Astrocyte (in vitro differentiated cells and primary cell): Measurements from ENCODE around the gene ZNF18. TPM values are rescaled to one million over a fixed set of nuclear protein-coding genes. Genes with fewer than 3 reads are reported as not detected.
A peak's percentile ranks its signal among the peaks of the same experiment; 100 is the strongest.

Source experiments
- DNase-seq: peaks from one replicate; pipeline ENCODE4 v3.0.0-alpha.2; 2010; ENCODE audit warnings: low read depth
- FAIRE-seq: peaks from 2 replicates; lab custom pipeline; 2011; peaks lifted over from hg19 to GRCh38; lab: Jason Lieb, UNC
- H2AFZ ChIP-seq: 2 replicates; pipeline ENCODE4 v1.6.0; 2012; ENCODE audit warnings: low read depth, low read length, inconsistent platforms
- H3K27ac ChIP-seq: 2 replicates; pipeline ENCODE4 v1.5.1; 2011; ENCODE audit warnings: low read depth, low read length, inconsistent platforms
- H3K27me3 ChIP-seq: 2 replicates; pipeline ENCODE4 v1.6.0; 2011; ENCODE audit warnings: low read length, inconsistent platforms; ENCODE audit not compliant: insufficient read depth
- H3K36me3 ChIP-seq: 2 replicates; pipeline ENCODE4 v1.5.1; 2011; ENCODE audit warnings: low read length, inconsistent platforms; ENCODE audit not compliant: insufficient read depth
- H3K4me1 ChIP-seq: 2 replicates; pipeline ENCODE4 v1.5.1; 2011; ENCODE audit warnings: low read length, inconsistent platforms; ENCODE audit not compliant: insufficient read depth
- H3K4me2 ChIP-seq: 2 replicates; pipeline ENCODE4 v1.6.0; 2012; ENCODE audit warnings: low read length, inconsistent platforms
- H3K4me3 ChIP-seq: 2 replicates; pipeline ENCODE4 v1.5.1; 2011; ENCODE audit warnings: low read depth, mild to moderate bottlenecking, low read length, inconsistent platforms; ENCODE audit not compliant: insufficient read depth
- H3K79me2 ChIP-seq: 2 replicates; pipeline ENCODE4 v1.6.0; 2012; ENCODE audit warnings: mild to moderate bottlenecking, low read length, inconsistent platforms; ENCODE audit not compliant: insufficient read depth
- H3K9ac ChIP-seq: 2 replicates; pipeline ENCODE4 v1.6.0; 2012; ENCODE audit warnings: mild to moderate bottlenecking, low read length, inconsistent platforms
- H3K9me3 ChIP-seq: 2 replicates; pipeline ENCODE4 v1.5.1; 2012; ENCODE audit warnings: low read depth, mild to moderate bottlenecking, low read length, inconsistent platforms; ENCODE audit not compliant: insufficient read depth
- H4K20me1 ChIP-seq: 2 replicates; pipeline ENCODE4 v1.6.0; 2012; ENCODE audit warnings: low read length, inconsistent platforms; ENCODE audit not compliant: insufficient read depth
- H3K27ac Mint-ChIP-seq: one replicate; pipeline ENCODE4 v1.8.0; 2021; ENCODE audit warnings: mild to moderate bottlenecking, mixed read lengths; ENCODE audit not compliant: unreplicated experiment
- H3K27me3 Mint-ChIP-seq: one replicate; pipeline ENCODE4 v1.8.0; 2021; ENCODE audit warnings: low read depth, mixed read lengths; ENCODE audit not compliant: unreplicated experiment
- H3K36me3 Mint-ChIP-seq: one replicate; pipeline ENCODE4 v1.8.0; 2021; ENCODE audit warnings: low read depth, mixed read lengths; ENCODE audit not compliant: unreplicated experiment
- H3K4me1 Mint-ChIP-seq: one replicate; pipeline ENCODE4 v1.8.0; 2021; ENCODE audit warnings: low read depth, mixed read lengths; ENCODE audit not compliant: unreplicated experiment
- H3K4me3 Mint-ChIP-seq: one replicate; pipeline ENCODE4 v1.8.0; 2021; ENCODE audit warnings: mild to moderate bottlenecking, moderate library complexity, mixed read lengths; ENCODE audit not compliant: unreplicated experiment
- H3K9me3 Mint-ChIP-seq: one replicate; pipeline ENCODE4 v1.8.0; 2021; ENCODE audit warnings: mild to moderate bottlenecking, mixed read lengths; ENCODE audit not compliant: unreplicated experiment
- EZH2 ChIP-seq: IDR thresholded peaks from 2 replicates; pipeline ENCODE4 v1.6.1; 2012; ENCODE audit warnings: mild to moderate bottlenecking, low read length, inconsistent platforms; ENCODE audit not compliant: insufficient read depth
- total RNA-seq: library from RNA; stranded (reverse); gene quantifications from 2 replicates; pipeline ENCODE4 v1.2.1, GENCODE V29; 2021
- TF ChIP-seq, protein P1 (sequence below): IDR thresholded peaks from 2 replicates; pipeline ENCODE4 v1.5.1; 2011; ENCODE audit warnings: low read depth, mild to moderate bottlenecking, inconsistent platforms, low read length, moderate library complexity; ENCODE audit not compliant: insufficient read depth

The ZNF18 gene
- total RNA-seq, 1 donor from 2014 or later: 8.3 TPM

DNA sequence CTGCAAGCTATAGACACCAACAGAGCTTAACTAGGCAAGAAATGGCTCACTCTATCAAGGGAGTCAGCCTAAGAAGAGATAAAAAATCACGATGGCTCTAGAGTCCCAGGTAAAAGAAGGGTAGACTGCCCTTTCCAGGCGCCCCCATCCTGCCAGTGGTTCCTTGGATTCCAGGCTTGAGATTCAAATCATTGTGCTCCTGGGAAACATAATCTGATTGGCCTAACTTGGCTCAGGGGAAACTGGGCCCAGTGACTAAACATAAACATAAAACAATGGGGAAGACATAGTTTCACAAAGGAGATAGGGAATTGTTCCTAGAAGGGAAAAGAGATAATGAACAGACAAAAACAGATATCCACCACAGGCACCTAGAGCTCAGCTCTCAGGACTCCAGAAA lies 56.4 kb downstream of the ZNF18 start:
- no peak overlapping the region for H3K27ac Mint-ChIP-seq
- TF ChIP-seq EZH2: no peak
- TF ChIP-seq, protein P1, sequence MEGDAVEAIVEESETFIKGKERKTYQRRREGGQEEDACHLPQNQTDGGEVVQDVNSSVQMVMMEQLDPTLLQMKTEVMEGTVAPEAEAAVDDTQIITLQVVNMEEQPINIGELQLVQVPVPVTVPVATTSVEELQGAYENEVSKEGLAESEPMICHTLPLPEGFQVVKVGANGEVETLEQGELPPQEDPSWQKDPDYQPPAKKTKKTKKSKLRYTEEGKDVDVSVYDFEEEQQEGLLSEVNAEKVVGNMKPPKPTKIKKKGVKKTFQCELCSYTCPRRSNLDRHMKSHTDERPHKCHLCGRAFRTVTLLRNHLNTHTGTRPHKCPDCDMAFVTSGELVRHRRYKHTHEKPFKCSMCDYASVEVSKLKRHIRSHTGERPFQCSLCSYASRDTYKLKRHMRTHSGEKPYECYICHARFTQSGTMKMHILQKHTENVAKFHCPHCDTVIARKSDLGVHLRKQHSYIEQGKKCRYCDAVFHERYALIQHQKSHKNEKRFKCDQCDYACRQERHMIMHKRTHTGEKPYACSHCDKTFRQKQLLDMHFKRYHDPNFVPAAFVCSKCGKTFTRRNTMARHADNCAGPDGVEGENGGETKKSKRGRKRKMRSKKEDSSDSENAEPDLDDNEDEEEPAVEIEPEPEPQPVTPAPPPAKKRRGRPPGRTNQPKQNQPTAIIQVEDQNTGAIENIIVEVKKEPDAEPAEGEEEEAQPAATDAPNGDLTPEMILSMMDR: no peak
- Histone ChIP-seq H3K9me3 (peaks cover 2% of the 10 kb centered on the region), H3K4me2 (no peak overlapping the region), H3K36me3 (no peaks in the 10 kb centered on the region), H3K9ac (no peak overlapping the region), H4K20me1 (no peaks in the 10 kb centered on the region), H2AFZ (no peak overlapping the region), H3K4me3 (no peak overlapping the region), H3K4me1 (no peaks in the 10 kb centered on the region), H3K27me3 (no peaks in the 10 kb centered on the region), H3K27ac (no peak overlapping the region), H3K79me2 (no peaks in the 10 kb centered on the region)
- peaks cover 3% of the 10 kb centered on the region for H3K4me1 Mint-ChIP-seq
- peaks cover 3% of the 10 kb centered on the region for H3K9me3 Mint-ChIP-seq
- peaks cover 19% of the 10 kb centered on the region for H3K27me3 Mint-ChIP-seq
- DNase-seq (no peak), FAIRE-seq (no peak)
- no peaks in the 10 kb centered on the region for H3K36me3 Mint-ChIP-seq
- no peak overlapping the region for H3K4me3 Mint-ChIP-seq

DNA sequence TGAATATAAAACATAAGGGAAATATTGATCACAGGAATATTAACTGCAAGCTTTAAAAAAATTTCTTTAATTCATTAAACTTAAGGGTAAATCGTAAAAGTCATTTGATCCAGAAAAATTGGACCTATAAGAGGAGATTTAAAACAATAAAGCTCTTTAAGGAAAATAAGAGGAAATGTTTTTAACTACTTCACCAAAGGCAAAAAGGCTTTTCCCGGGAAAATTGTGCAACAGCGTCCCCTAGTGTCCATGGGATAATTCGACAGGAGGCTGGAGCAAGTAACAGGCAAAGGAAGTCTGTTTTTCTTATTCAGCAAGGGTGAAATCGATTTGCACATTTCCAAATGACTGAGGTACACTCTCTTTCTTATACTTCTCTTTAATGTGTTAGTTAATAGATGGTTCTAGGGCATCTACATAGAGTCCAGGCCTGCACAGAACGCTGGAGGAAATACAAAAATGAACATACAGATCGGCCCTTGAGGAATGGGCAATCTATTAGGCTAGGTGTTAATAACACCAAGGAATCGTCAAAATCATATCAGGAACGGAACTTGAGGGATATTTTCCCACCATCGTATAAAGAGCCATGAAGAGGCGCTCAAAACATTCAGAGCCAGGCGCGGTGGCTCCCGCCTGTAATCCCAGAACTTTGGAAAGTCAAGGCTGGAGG lies 61.4 kb downstream of the ZNF18 start:
- Mint-ChIP-seq H3K27ac (no peak overlapping the region), H3K27me3 (peaks cover 23% of the 10 kb centered on the region), H3K36me3 (no peaks in the 10 kb centered on the region), H3K4me1 (no peaks in the 10 kb centered on the region), H3K4me3 (no peak overlapping the region), H3K9me3 (peaks cover 7% of the 10 kb centered on the region)
- Histone ChIP-seq H3K79me2 (no peaks in the 10 kb centered on the region), H2AFZ (no peak overlapping the region), H3K36me3 (no peaks in the 10 kb centered on the region), H3K27me3 (no peaks in the 10 kb centered on the region), H3K4me3 (no peak overlapping the region), H4K20me1 (no peaks in the 10 kb centered on the region), H3K4me1 (no peaks in the 10 kb centered on the region), H3K27ac (no peak overlapping the region), H3K9ac (no peak overlapping the region), H3K4me2 (no peak overlapping the region), H3K9me3 (no peaks in the 10 kb centered on the region)
- TF ChIP-seq EZH2: no peak
- TF ChIP-seq, protein P1: peak; percentile 90
- FAIRE-seq: no peak
- DNase-seq: no peak

DNA sequence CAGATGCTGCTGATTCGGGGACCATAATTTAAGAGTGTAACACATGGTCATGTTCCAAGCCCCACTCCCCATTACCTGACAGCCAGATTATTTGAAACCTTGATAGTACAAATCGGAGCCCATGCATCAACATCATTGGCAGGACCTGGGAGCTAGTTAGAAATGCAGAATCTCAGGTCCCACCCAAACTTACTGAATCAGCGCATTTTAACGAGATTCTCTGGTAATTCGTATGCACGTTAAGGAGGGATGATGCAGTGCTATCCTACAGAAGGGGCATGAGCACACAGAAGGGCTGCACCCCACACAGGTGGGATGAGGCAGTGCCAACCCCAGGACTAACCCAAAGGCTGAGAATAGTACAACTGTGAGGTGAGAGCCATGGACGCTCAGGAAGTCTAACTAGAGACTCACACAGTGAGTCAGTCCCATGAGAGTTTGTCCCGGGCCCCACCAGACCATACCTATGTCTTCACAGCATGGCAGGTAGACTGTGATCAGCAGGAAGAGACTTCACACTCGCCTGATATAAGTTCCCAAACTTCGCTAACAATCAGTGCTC lies 64.9 kb downstream of the ZNF18 start:
- no peak overlapping the region for H2AFZ ChIP-seq
- no peaks in the 10 kb centered on the region for H3K36me3 Mint-ChIP-seq
- no peaks in the 10 kb centered on the region for H3K4me1 ChIP-seq
- no peak overlapping the region for H3K27ac Mint-ChIP-seq
- H3K4me1 Mint-ChIP-seq: no peaks in the 10 kb centered on the region
- H4K20me1 ChIP-seq: no peaks in the 10 kb centered on the region
- no peak overlapping the region for H3K4me2 ChIP-seq
- H3K27ac ChIP-seq: no peak overlapping the region
- FAIRE-seq (no peak), DNase-seq (no peak)
- H3K9ac ChIP-seq: no peak overlapping the region
- no peak overlapping the region for H3K4me3 ChIP-seq
- H3K36me3 ChIP-seq: no peaks in the 10 kb centered on the region
- no peak for TF ChIP-seq EZH2
- TF ChIP-seq, protein P1: no peak
- H3K79me2 ChIP-seq: no peaks in the 10 kb centered on the region
- H3K9me3 ChIP-seq: no peaks in the 10 kb centered on the region
- H3K4me3 Mint-ChIP-seq: no peak overlapping the region
- H3K27me3 ChIP-seq: no peaks in the 10 kb centered on the region
- H3K27me3 Mint-ChIP-seq: peaks cover 11% of the 10 kb centered on the region
- peaks cover 7% of the 10 kb centered on the region for H3K9me3 Mint-ChIP-seq
